GM12878 (cell line): ENCODE measurements around the gene GHDC. TPM values are rescaled to one million over a fixed set of nuclear protein-coding genes. Genes with fewer than 3 reads are reported as not detected.

Source experiments
- ATAC-seq: fragments of 200-7000 bp; cut with Tn5 transposase; 3 replicates; pipeline ENCODE4 v1.9.1; 2020; ENCODE audit warnings: mild to moderate bottlenecking, moderate library complexity
- BruUV-seq: library from RNA; stranded (reverse); fragments of 400-500 nt; replicated peaks from 2 replicates; lab custom pipeline; 2021; lab: Mats Ljungman, UMichigan
- CTCF ChIA-PET: fragments of 300-600 bp; sonication (Branson Sonifier 250); formaldehyde crosslinking; extraction: SDS; loops from one replicate; lab custom pipeline; 2021; ENCODE audit warnings: inconsistent platforms; lab: Yijun Ruan, JAX
- POLR2A ChIA-PET: fragments of 350-600 bp; formaldehyde crosslinking; extraction: SDS; loops from one replicate; lab custom pipeline; 2021; ENCODE audit warnings: inconsistent platforms; lab: Charles Lee
- RAD21 ChIA-PET: fragments of 300-600 bp; sonication (Branson Sonifier 250); formaldehyde crosslinking; loops from one replicate; lab custom pipeline; 2023; ENCODE audit warnings: antibody characterized with exemption; ENCODE audit not compliant: unreplicated experiment; lab: Charles Lee
- SMC1A ChIA-PET: fragments of 300-600 bp; sonication (Branson Sonifier 250); formaldehyde crosslinking; loops from one replicate; lab custom pipeline; 2023; ENCODE audit not compliant: unreplicated experiment, uncharacterized antibody; lab: Charles Lee
- DNase-seq: peaks from one replicate; pipeline ENCODE4 v3.0.0-alpha.2; 2011; ENCODE audit warnings: low read depth, low spot score
- FAIRE-seq: peaks from 3 replicates; lab custom pipeline; 2011; peaks lifted over from hg19 to GRCh38; lab: Jason Lieb, UNC
- H2AFZ ChIP-seq: 2 replicates; pipeline ENCODE4 v1.6.0; 2011; ENCODE audit warnings: low read depth, low read length, control low read depth; ENCODE audit not compliant: control insufficient read depth
- H3K27ac ChIP-seq: 2 replicates; pipeline ENCODE4 v1.5.1; 2011; ENCODE audit warnings: control low read depth; ENCODE audit not compliant: control insufficient read depth, insufficient read depth
- H3K27me3 ChIP-seq, 2 experiments: replicated peaks in 1 of 2; 2 replicates each; pipeline versions ENCODE4 v1.6.0 to v1.6.1; 2011; ENCODE audit warnings: low read length in 1 of 2; ENCODE audit not compliant: control insufficient read depth in 2 of 2, insufficient read depth in 2 of 2
- H3K36me3 ChIP-seq, 2 experiments: 2 replicates each; pipeline ENCODE4 v1.5.1; 2011; ENCODE audit warnings: low read length in 1 of 2; ENCODE audit not compliant: control insufficient read depth in 2 of 2, insufficient read depth in 2 of 2
- H3K4me1 ChIP-seq: 2 replicates; pipeline ENCODE4 v1.6.1; 2011; ENCODE audit warnings: mild to moderate bottlenecking, low read length, moderate library complexity, mixed read lengths; ENCODE audit not compliant: control insufficient read depth, insufficient read depth
- H3K4me2 ChIP-seq: 2 replicates; pipeline ENCODE4 v1.6.0; 2011; ENCODE audit warnings: control low read depth; ENCODE audit not compliant: control insufficient read depth, insufficient read depth
- H3K4me3 ChIP-seq: fragments of 200-600 bp; sonication (generic); 2 replicates; pipeline ENCODE4 v1.5.1; 2016
- H3K79me2 ChIP-seq: 2 replicates; pipeline ENCODE4 v1.6.0; 2011; ENCODE audit warnings: low read length; ENCODE audit not compliant: control insufficient read depth, insufficient read depth
- H3K9ac ChIP-seq: 2 replicates; pipeline ENCODE4 v1.8.0; 2011; ENCODE audit warnings: low read length, control low read depth, mixed read lengths; ENCODE audit not compliant: control insufficient read depth, insufficient read depth
- H3K9me3 ChIP-seq: replicated peaks from 3 replicates; pipeline ENCODE4 v1.5.1; 2011; ENCODE audit warnings: mild to moderate bottlenecking, low read length; ENCODE audit not compliant: control insufficient read depth, insufficient read depth
- H4K20me1 ChIP-seq: 2 replicates; pipeline ENCODE4 v1.6.0; 2011; ENCODE audit not compliant: control insufficient read depth, insufficient read depth
- CBX3 ChIP-seq: fragments of 200-600 bp; sonication (generic); IDR thresholded peaks from 2 replicates; pipeline ENCODE4 v1.6.1; 2016; ENCODE audit warnings: low read depth, borderline replicate concordance
- JUNB ChIP-seq: IDR thresholded peaks from 2 replicates; pipeline ENCODE4 v1.6.1; 2016; ENCODE audit warnings: antibody characterized with exemption, mild to moderate bottlenecking
- MXI1 ChIP-seq: fragments of 150-350 bp; IDR thresholded peaks from 2 replicates; pipeline ENCODE4 v1.6.1; 2011; ENCODE audit warnings: low read depth, mild to moderate bottlenecking, inconsistent platforms, low read length, improper control_type of control experiment
- NRF1 ChIP-seq: conservative IDR thresholded peaks from 2 replicates; pipeline ENCODE4 v1.6.1; 2011; ENCODE audit warnings: mild to moderate bottlenecking, low read depth, low read length, improper control_type of control experiment
- SIX5 ChIP-seq: IDR thresholded peaks from 2 replicates; pipeline ENCODE4 v1.6.1; 2011; ENCODE audit warnings: mild to moderate bottlenecking, low read depth, low read length, moderate library complexity; ENCODE audit not compliant: severe bottlenecking
- SUZ12 ChIP-seq: fragments of 200-600 bp; sonication (generic); IDR thresholded peaks from one replicate; pipeline ENCODE4 v1.6.1; 2018; ENCODE audit warnings: antibody characterized with exemption, mild to moderate bottlenecking; ENCODE audit not compliant: unreplicated experiment
- TCF7 ChIP-seq: IDR thresholded peaks from 2 replicates; pipeline ENCODE4 v1.6.1; 2014; ENCODE audit warnings: antibody characterized with exemption, borderline replicate concordance
- USF1 ChIP-seq: IDR thresholded peaks from 2 replicates; pipeline ENCODE4 v1.6.1; 2011; ENCODE audit warnings: borderline replicate concordance, low read depth, mild to moderate bottlenecking, moderate library complexity, mixed read lengths, low read length; ENCODE audit not compliant: insufficient read depth; ENCODE audit errors: extremely low read length
- YY1 ChIP-seq: IDR thresholded peaks from 2 replicates; pipeline ENCODE4 v1.6.1; 2011; ENCODE audit warnings: low read depth, mild to moderate bottlenecking, low read length
- WGBS: methylation state at CpG from one replicate; pipeline ENCODE4 v1.1.6; 2016; ENCODE audit warnings: low lambda C conversion rate; ENCODE audit not compliant: insufficient replicate concordance, insufficient coverage; ENCODE audit errors: missing lambda C conversion rate; 5-methylcytosine and 5-hydroxymethylcytosine counted together
- in situ Hi-C: fragments of 300-500 bp; cut with MboI; formaldehyde crosslinking; loops from 9 replicates; pipeline ENCODE4 v1.14.3; 2018; ENCODE audit warnings: mixed read lengths
- intact Hi-C: fragments of 100-400 bp; cut with micrococcal nuclease; formaldehyde crosslinking; loops from one replicate; pipeline ENCODE4 v1.14.2; 2022; ENCODE audit not compliant: unreplicated experiment
- polyA plus RNA-seq, 11 experiments: library from polyadenylated mRNA; depleted of rRNA in 4 of 11; unstranded in 6 of 11; stranded (reverse) in 5 of 11; fragments of >200 nt; fragmentation: Nextera tagmentation in 4 of 11; fragmentation: Illumina TruSeq in 1 of 11; extraction: Ambion mirVana in 4 of 11; extraction: Trizol in 1 of 11; gene quantifications; 1 replicate in 1 of 11; 2 replicates in 10 of 11; pipeline versions ENCODE4 v1.2.1 to v1.2.3, GENCODE V29; 2011 to 2016; ENCODE audit warnings: inconsistent platforms in 2 of 11, missing spikeins in 2 of 11, low read depth in 1 of 11
- total RNA-seq, 4 experiments: library from RNA; depleted of rRNA in 3 of 4; stranded (reverse); fragments of >200 nt in 3 of 4; fragmentation: Illumina TruSeq in 1 of 4; extraction: Trizol in 1 of 4; gene quantifications; 2 replicates each; pipeline versions ENCODE4 v1.2.1 to v1.2.3, GENCODE V29; 2013 to 2021
- TF ChIP-seq, protein P1 (sequence below): fragments of 450-650 bp; IDR thresholded peaks from 2 replicates; pipeline ENCODE4 v1.6.1; 2017; ENCODE audit warnings: mild to moderate bottlenecking
- TF ChIP-seq, protein P2 (sequence below): IDR thresholded peaks from 2 replicates; pipeline ENCODE4 v1.6.1; 2011; ENCODE audit warnings: borderline replicate concordance, low read depth, mild to moderate bottlenecking, moderate library complexity, low read length; ENCODE audit not compliant: insufficient read depth, poor library complexity, severe bottlenecking

Gene GHDC
- total and polyA plus RNA-seq, 10 of the 15 experiments (the other 5 are each of a cell fraction or from before 2014, with no cell fraction given): 0.72 to 20.6 (median 12.9) TPM

DNA sequence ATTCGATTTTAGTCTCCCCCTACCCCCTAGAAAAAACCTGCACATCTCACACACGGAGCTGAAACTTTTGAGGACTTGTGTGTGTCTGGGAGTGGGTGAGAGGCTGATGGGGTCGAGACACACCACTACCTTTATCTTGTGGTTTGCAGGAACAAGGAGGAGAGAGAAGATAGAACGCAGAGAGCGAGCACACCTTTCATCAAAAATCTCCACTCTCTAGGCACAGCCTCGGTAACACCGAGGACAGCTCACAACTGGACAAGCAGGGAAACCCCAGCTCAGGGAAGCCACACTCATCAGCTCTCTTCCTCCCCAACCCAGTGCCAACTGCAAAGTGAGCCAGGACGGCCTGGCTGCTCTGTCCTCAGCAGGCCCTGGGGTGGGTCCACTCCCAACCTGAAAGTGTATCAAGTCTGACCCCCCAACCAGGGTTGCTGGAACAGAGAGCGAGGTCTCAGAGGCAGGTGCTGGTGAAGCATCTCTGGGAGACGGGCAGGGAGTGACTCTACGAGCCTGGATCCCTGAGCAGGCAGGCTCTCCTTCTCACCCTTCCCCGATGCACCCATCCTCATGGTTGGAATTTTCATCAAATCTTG is 5.2 kb upstream of the GHDC start:
- H3K4me2 ChIP-seq: no peak overlapping the region
- H3K4me3 ChIP-seq: no peak overlapping the region
- TF ChIP-seq MXI1 (no peak), USF1 (no peak), YY1 (no peak), NRF1 (no peak), SUZ12 (no peak), TCF7 (no peak), SIX5 (no peak), CBX3 (no peak), JUNB (no peak)
- TF ChIP-seq, protein P1, sequence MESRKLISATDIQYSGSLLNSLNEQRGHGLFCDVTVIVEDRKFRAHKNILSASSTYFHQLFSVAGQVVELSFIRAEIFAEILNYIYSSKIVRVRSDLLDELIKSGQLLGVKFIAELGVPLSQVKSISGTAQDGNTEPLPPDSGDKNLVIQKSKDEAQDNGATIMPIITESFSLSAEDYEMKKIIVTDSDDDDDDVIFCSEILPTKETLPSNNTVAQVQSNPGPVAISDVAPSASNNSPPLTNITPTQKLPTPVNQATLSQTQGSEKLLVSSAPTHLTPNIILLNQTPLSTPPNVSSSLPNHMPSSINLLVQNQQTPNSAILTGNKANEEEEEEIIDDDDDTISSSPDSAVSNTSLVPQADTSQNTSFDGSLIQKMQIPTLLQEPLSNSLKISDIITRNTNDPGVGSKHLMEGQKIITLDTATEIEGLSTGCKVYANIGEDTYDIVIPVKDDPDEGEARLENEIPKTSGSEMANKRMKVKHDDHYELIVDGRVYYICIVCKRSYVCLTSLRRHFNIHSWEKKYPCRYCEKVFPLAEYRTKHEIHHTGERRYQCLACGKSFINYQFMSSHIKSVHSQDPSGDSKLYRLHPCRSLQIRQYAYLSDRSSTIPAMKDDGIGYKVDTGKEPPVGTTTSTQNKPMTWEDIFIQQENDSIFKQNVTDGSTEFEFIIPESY: no peak
- TF ChIP-seq, protein P2, sequence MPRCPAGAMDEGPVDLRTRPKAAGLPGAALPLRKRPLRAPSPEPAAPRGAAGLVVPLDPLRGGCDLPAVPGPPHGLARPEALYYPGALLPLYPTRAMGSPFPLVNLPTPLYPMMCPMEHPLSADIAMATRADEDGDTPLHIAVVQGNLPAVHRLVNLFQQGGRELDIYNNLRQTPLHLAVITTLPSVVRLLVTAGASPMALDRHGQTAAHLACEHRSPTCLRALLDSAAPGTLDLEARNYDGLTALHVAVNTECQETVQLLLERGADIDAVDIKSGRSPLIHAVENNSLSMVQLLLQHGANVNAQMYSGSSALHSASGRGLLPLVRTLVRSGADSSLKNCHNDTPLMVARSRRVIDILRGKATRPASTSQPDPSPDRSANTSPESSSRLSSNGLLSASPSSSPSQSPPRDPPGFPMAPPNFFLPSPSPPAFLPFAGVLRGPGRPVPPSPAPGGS: no peak
- no peak overlapping the region for H2AFZ ChIP-seq
- intact Hi-C loops (no loop called here), in situ Hi-C loops (no loop called here)
- ATAC-seq: peak; percentile 56
- H3K9ac ChIP-seq: no peak overlapping the region
- ChIA-PET CTCF (interaction anchor here (1.0 to 2.5 kb wide), 3 partner anchors 13 to 23 kb away, joined by 3 to 9 read pairs (median 5); partner anchors contain the start of gene HCRT), SMC1A (interaction anchor here (1.1 to 1.2 kb wide), 3 partner anchors 17 to 49 kb away, joined by 3 to 5 read pairs (median 3); no protein-coding TSS in a partner anchor), RAD21 (interaction anchor here (1.0 kb wide), 1 partner anchor 207 kb away, joined by 3 read pairs; no protein-coding TSS in a partner anchor), POLR2A (interaction anchor here (0.5 to 0.6 kb wide), 4 partner anchors 38 to 1976 kb away, joined by 6 to 13 read pairs (median 6); no protein-coding TSS in a partner anchor)
- H3K79me2 ChIP-seq: no peaks in the 10 kb centered on the region
- no peak for FAIRE-seq
- H3K4me1 ChIP-seq: no peaks in the 10 kb centered on the region; the same call in 1 of the 2 replicates
- H4K20me1 ChIP-seq: no peaks in the 10 kb centered on the region
- H3K27me3 ChIP-seq: no peaks in the 10 kb centered on the region
- peaks cover 4 to 12% of the 10 kb centered on the region in 2 experiments; a peak in 3 of 4 replicates for H3K36me3 ChIP-seq
- no peak for DNase-seq
- BruUV-seq: no TSS peak
- no peaks in the 10 kb centered on the region for H3K9me3 ChIP-seq
- no peak overlapping the region for H3K27ac ChIP-seq
- 79% methylated on average over 12 of the region's 12 CpGs for WGBS
